ENCODE measurements around the gene SPTBN2.
"Not testable (repeated sequence)": the region's sequence is repeated elsewhere in the genome, so short reads cannot be mapped to it uniquely, and the experiment has no call there.

The SPTBN2 gene

DNA sequence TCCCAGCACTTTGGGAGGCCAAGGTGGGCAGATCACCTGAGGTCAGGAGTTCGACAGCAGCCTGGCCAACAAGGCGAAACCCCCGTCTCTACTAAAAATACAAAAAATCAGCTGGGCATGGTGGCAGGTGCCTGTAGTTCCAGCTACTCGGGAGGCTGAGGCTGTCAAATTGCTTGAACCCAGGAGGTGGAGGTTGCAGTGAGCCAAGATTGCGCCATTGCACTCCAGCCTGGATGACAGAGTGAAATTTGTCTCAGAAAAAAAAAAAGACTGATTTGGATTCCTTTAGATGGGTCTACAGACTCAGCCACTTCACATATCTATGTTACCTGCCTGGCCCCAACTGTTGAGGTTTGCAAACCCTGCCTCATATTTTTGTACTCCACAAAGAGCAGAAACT lies 4.8 kb downstream of the SPTBN2 start:
- H3K4me3 ChIP-seq (ENCODE audit: low read length); H3K9ac ChIP-seq (ENCODE audit: low read depth, low read length); H3K9me3 ChIP-seq (ENCODE audit: insufficient read depth, low read depth, low read length); H3K27ac ChIP-seq (ENCODE audit: low read depth, low read length); H3K36me3 ChIP-seq (ENCODE audit: insufficient read depth, low read length): not testable (repeated sequence)
- Histone ChIP-seq H3K27me3 (ENCODE audit: insufficient read depth, low read length) (peaks cover 22% of the 10 kb centered on the region), H3K4me1 (ENCODE audit: insufficient read depth, low read length) (peaks cover 32% of the 10 kb centered on the region)
- WGBS, result 91% methylated on average over 5 of the region's 5 CpGs

GRCh38 chr11:66723693-66724092 lies 5.3 kb downstream of the SPTBN2 start:
- peaks cover 18% of the 10 kb centered on the region for H3K27me3 ChIP-seq (ENCODE audit: insufficient read depth, low read length)
- H3K9me3 ChIP-seq (ENCODE audit: insufficient read depth, low read depth, low read length), result no peaks in the 10 kb centered on the region
- WGBS, result 93% methylated on average over 5 of the region's 5 CpGs
- no peak overlapping the region for H3K9ac ChIP-seq (ENCODE audit: low read depth, low read length)
- peaks cover 32% of the 10 kb centered on the region for H3K4me1 ChIP-seq (ENCODE audit: insufficient read depth, low read length)
- peaks cover 6% of the 10 kb centered on the region for H3K36me3 ChIP-seq (ENCODE audit: insufficient read depth, low read length)
- no peak overlapping the region for H3K27ac ChIP-seq (ENCODE audit: low read depth, low read length)
- H3K4me3 ChIP-seq (ENCODE audit: low read length), result no peak overlapping the region

DNA sequence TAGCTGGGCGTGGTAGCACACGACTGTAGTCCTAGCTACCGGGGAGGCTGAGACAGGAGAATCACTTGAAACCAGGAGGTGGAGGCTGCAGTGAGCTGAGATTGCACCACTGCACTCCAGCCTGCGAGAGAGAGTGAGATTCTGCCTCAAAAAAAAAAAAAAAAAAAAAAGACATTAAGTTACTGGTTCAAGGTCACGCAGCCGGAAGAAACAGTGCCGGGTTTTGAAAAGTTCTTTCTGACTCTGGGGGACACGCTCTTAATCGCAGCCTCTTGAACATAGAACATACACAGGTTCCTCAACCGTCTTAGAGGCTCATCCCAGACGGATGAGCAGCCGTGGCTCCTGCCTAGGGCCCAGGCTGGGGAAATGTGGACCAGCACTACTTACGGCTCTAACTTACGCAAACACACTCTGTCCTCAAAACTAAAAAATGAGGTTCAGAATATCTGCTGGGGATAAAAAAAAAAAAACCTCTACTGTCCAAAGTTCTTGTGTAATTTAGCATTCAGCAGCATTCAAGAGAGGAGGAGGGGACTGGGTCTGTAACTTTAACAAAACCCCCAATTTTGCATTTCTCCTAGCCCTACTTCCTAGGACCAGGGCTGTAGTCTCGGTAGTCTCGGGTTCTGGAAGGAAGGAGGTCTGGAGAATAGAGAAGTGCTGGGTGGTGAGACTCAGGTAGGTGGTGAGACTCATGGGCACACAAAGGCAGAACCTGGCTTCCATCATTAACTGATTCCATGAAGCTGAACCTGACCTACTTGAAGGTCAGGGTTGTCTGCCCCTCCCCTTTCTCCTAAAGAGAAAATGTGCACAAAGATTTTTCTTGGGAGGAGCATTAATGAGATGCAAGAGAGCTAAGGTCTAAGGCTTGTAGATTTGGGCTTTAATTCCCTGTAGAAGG lies 6.0 kb downstream of the SPTBN2 start:
- Histone ChIP-seq H3K9ac (ENCODE audit: low read depth, low read length) (no peak overlapping the region), H3K9me3 (ENCODE audit: insufficient read depth, low read depth, low read length) (no peaks in the 10 kb centered on the region), H3K27me3 (ENCODE audit: insufficient read depth, low read length) (peaks cover 14% of the 10 kb centered on the region), H3K36me3 (ENCODE audit: insufficient read depth, low read length) (peaks cover 6% of the 10 kb centered on the region), H3K27ac (ENCODE audit: low read depth, low read length) (no peak overlapping the region), H3K4me1 (ENCODE audit: insufficient read depth, low read length) (peaks cover 39% of the 10 kb centered on the region), H3K4me3 (ENCODE audit: low read length) (no peak overlapping the region)
- 95% methylated on average over 14 of the region's 16 CpGs for WGBS

DNA sequence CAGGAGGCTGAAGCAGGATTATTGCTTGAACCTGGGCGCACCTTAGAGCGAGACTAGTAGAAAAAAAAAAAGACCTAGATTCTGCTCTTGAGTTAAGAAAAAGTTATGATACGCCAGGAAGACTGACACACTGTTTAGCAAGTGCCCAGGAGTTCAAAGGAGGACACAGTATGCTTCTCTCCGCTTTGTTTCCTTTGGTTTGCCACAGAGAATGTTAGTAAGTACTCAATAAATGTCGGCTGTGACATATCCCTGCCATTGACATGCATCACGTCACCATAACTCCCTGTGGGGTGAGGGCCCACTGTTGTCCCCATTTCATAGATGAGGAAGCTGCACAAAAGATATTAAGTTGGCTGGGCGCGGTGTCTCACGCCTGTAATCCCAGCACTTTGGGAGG lies 7.1 kb downstream of the SPTBN2 start:
- H3K27ac ChIP-seq (ENCODE audit: low read depth, low read length), result no peak overlapping the region
- no peak overlapping the region for H3K9ac ChIP-seq (ENCODE audit: low read depth, low read length)
- H3K27me3 ChIP-seq (ENCODE audit: insufficient read depth, low read length), result peaks cover 8% of the 10 kb centered on the region
- peaks cover 6% of the 10 kb centered on the region for H3K36me3 ChIP-seq (ENCODE audit: insufficient read depth, low read length)
- 96% methylated on average over 9 of the region's 9 CpGs for WGBS
- peaks cover 37% of the 10 kb centered on the region for H3K4me1 ChIP-seq (ENCODE audit: insufficient read depth, low read length)
- H3K4me3 ChIP-seq (ENCODE audit: low read length), result no peak overlapping the region
- no peaks in the 10 kb centered on the region for H3K9me3 ChIP-seq (ENCODE audit: insufficient read depth, low read depth, low read length)

DNA sequence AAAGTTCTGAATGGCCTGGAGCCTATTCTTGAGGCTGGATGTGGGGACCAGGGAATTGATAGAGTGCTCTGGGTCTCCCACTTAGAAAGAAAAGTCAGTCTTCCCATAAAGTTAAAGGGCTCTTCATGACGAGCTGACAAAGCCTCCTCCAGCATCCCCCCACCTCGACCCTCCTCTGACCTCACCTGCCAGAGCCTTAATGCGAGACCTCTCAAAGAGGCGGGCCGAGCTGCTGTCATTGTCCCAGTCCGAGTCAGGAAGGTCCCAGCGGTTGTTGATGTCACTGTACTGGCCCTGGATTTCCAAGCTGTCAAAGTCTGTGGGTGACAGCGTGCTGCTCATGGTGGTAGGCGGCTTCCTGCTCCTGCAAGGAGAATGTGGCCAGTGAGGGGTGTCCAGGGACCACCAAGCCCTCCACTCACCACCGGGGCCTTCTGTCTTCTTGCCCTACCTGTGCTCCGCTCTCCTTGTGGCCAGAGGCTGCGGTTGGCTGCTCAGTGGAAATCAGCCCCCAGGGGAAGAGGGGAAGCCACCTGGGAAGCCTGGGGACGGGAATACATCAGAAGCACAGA lies 8.0 kb downstream of the SPTBN2 start:
- Histone ChIP-seq H3K36me3 (ENCODE audit: insufficient read depth, low read length) (peaks cover 6% of the 10 kb centered on the region), H3K4me3 (ENCODE audit: low read length) (no peak overlapping the region), H3K9ac (ENCODE audit: low read depth, low read length) (no peak overlapping the region), H3K4me1 (ENCODE audit: insufficient read depth, low read length) (peaks cover 33% of the 10 kb centered on the region), H3K27ac (ENCODE audit: low read depth, low read length) (no peak overlapping the region), H3K27me3 (ENCODE audit: insufficient read depth, low read length) (no peaks in the 10 kb centered on the region), H3K9me3 (ENCODE audit: insufficient read depth, low read depth, low read length) (no peaks in the 10 kb centered on the region)
- 84% methylated on average over 13 of the region's 13 CpGs for WGBS

DNA sequence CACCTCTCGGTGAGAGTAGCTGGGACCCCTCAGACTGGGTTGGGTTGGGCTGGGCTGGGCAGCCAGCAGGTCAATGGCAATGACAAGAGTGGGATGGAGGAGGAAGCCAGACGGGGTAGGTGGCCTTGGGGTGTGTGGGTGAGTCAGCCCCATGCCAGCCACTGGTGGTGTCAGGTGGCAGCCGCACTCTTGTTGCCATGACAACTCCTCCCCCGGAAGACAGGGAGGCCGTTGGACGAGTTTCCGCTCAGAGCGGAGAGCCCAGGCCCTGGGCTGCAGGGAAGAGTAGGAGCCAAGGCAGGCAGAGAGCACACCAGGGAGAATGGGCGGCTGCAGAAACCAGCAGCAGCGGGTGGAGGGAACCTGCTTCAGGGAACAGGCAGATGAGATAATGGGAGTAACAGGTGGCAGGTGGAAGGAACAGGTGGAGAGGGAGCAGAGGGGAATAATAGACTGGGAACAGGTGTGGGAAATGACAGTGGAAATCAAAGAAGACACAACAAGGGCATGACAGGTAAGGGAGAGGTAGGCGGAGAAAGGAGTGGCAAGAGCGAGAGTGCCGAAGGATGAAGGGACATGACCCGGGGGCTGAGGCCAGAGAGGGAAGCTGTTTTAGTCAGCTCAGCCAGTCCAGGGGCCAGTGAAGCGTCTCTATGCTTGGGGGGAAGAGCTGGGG lies 8.7 kb downstream of the SPTBN2 start:
- no peak overlapping the region for H3K4me3 ChIP-seq (ENCODE audit: low read length)
- peaks cover 27% of the 10 kb centered on the region for H3K4me1 ChIP-seq (ENCODE audit: insufficient read depth, low read length)
- H3K27me3 ChIP-seq (ENCODE audit: insufficient read depth, low read length), result no peaks in the 10 kb centered on the region
- H3K9me3 ChIP-seq (ENCODE audit: insufficient read depth, low read depth, low read length), result no peaks in the 10 kb centered on the region
- H3K36me3 ChIP-seq (ENCODE audit: insufficient read depth, low read length), result peaks cover 12% of the 10 kb centered on the region
- no peak overlapping the region for H3K9ac ChIP-seq (ENCODE audit: low read depth, low read length)
- 65% methylated on average over 15 of the region's 15 CpGs for WGBS
- H3K27ac ChIP-seq (ENCODE audit: low read depth, low read length), result no peak overlapping the region

DNA sequence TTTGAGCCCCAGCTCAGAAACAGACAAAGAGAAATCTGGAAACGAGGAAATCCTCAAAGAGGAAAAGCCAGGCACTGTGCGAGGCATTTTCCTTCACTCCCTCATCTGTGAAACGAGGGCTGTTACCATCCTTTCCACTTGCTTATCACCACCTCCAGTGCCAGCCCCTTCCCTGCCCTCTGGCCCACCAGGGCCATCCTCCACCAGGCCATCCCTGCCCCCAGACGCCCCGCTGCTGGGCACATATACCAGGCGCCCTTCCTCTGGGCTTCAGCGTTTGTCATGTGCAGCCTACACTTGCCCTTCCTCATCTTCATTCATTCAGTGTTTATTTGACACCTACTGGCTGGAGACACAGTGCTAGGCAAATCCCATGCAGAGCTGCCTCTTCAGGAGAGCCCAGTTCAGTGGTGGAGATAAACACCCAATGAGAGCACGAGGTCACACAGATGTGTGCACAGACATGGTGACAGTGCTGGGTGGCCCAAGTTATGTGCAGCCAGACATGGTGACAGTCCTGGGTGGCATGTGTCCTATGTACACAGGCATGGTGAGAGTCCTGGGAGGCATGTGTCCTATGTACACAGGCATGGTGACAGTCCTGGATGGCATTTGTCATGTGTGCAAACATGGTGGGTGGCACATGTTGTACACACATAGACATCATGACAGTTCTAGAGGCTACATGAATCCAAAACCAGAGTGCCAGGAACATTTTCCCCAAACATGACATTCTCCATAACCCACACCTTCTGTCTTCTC lies 9.7 kb downstream of the SPTBN2 start:
- Histone ChIP-seq H3K9ac (ENCODE audit: low read depth, low read length) (0 out of 2 replicates have a peak overlapping the region, but pooled peaks have one; percentile 8), H3K4me1 (ENCODE audit: insufficient read depth, low read length) (peaks cover 23% of the 10 kb centered on the region), H3K27me3 (ENCODE audit: insufficient read depth, low read length) (no peaks in the 10 kb centered on the region), H3K9me3 (ENCODE audit: insufficient read depth, low read depth, low read length) (no peaks in the 10 kb centered on the region), H3K36me3 (ENCODE audit: insufficient read depth, low read length) (peaks cover 22% of the 10 kb centered on the region), H3K27ac (ENCODE audit: low read depth, low read length) (no peak overlapping the region), H3K4me3 (ENCODE audit: low read length) (no peak overlapping the region)
- 88% methylated on average over 8 of the region's 8 CpGs for WGBS

GRCh38 chr11:66718320-66718971 lies 10.6 kb downstream of the SPTBN2 start:
- peak overlapping the region; percentile 46; the same call in 1 of the 2 replicates for H3K9ac ChIP-seq (ENCODE audit: low read depth, low read length)
- peak overlapping the region; percentile 51 for H3K27ac ChIP-seq (ENCODE audit: low read depth, low read length)
- H3K27me3 ChIP-seq (ENCODE audit: insufficient read depth, low read length), result no peaks in the 10 kb centered on the region
- H3K9me3 ChIP-seq (ENCODE audit: insufficient read depth, low read depth, low read length), result no peaks in the 10 kb centered on the region
- 83% methylated on average over 26 of the region's 26 CpGs for WGBS
- H3K4me1 ChIP-seq (ENCODE audit: insufficient read depth, low read length), result peaks cover 23% of the 10 kb centered on the region
- H3K36me3 ChIP-seq (ENCODE audit: insufficient read depth, low read length), result peaks cover 31% of the 10 kb centered on the region
- H3K4me3 ChIP-seq (ENCODE audit: low read length), result peak overlapping the region; percentile 20; the same call in 1 of the 2 replicates

DNA sequence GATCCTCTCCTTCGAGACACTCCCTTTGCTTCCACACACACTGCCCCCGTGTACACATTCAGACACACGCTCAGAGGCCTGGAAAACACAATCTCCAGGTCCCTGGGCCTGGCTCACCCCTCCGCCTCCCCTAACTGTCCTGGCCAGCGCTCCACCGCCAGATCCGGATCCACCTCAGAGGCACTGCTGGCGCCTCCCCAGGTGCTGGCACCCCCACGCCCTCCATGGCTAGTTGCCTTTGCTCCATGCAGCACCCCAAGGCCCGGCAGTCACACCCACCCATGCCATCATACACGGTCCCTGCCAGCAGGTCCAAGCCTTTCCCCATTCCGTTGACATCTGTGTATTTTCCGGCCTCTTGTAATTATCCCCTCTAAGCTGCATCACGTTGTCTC lies 11.1 kb downstream of the SPTBN2 start:
- Histone ChIP-seq H3K27ac (ENCODE audit: low read depth, low read length) (peak overlapping the region; percentile 51), H3K9ac (ENCODE audit: low read depth, low read length) (peak overlapping the region; percentile 46; the same call in 1 of the 2 replicates), H3K9me3 (ENCODE audit: insufficient read depth, low read depth, low read length) (no peaks in the 10 kb centered on the region), H3K4me3 (ENCODE audit: low read length) (0 out of 2 replicates have a peak overlapping the region, but pooled peaks have one; percentile 20), H3K4me1 (ENCODE audit: insufficient read depth, low read length) (peaks cover 23% of the 10 kb centered on the region), H3K36me3 (ENCODE audit: insufficient read depth, low read length) (peaks cover 36% of the 10 kb centered on the region), H3K27me3 (ENCODE audit: insufficient read depth, low read length) (no peaks in the 10 kb centered on the region)
- WGBS, result 92% methylated on average over 14 of the region's 14 CpGs

- Histone ChIP-seq H3K36me3 (ENCODE audit: insufficient read depth, low read length) (peaks cover 44% of the 10 kb centered on the region), H3K9me3 (ENCODE audit: insufficient read depth, low read depth, low read length) (no peaks in the 10 kb centered on the region), H3K27ac (ENCODE audit: low read depth, low read length) (no peak overlapping the region), H3K27me3 (ENCODE audit: insufficient read depth, low read length) (no peaks in the 10 kb centered on the region), H3K4me3 (ENCODE audit: low read length) (no peak overlapping the region), H3K4me1 (ENCODE audit: insufficient read depth, low read length) (peaks cover 23% of the 10 kb centered on the region), H3K9ac (ENCODE audit: low read depth, low read length) (no peak overlapping the region)
- WGBS, result 97% methylated on average over 3 of the region's 3 CpGs
Measured at GRCh38 chr11:66716996-66717395, 12.0 kb downstream of the SPTBN2 start.
